Tibial artery (tissue), 4 donors: ENCODE data around the gene DHRSX.

Experiments
- DNase-seq, 2 donors: peaks; one replicate each; pipeline ENCODE4 v3.0.0-alpha.2; 2019
- H3K27ac ChIP-seq, 2 donors: fragments of 200-600 bp; sonication (generic) in 1 of 2; 1 replicate in 1 of 2; 2 replicates in 1 of 2; pipeline ENCODE4 v1.5.1; 2018 to 2019; ENCODE audit warnings: mild to moderate bottlenecking in 1 of 2
- H3K27me3 ChIP-seq, 2 donors: fragments of 200-600 bp; sonication (generic) in 1 of 2; one replicate each; pipeline versions ENCODE4 v1.5.1 to v1.6.0; 2016 to 2019
- H3K36me3 ChIP-seq, 3 donors: fragments of 200-600 bp; sonication (generic) in 2 of 3; one replicate each; pipeline ENCODE4 v1.5.1; 2016 to 2019; ENCODE audit warnings: mild to moderate bottlenecking in 2 of 3
- H3K4me1 ChIP-seq, 4 donors: fragments of 200-600 bp; sonication (generic) in 2 of 4; 1 replicate in 3 of 4; 2 replicates in 1 of 4; pipeline ENCODE4 v1.5.1; 2016 to 2019
- H3K4me3 ChIP-seq, 2 donors: fragments of 200-600 bp; sonication (generic) in 1 of 2; 1 replicate in 1 of 2; 2 replicates in 1 of 2; pipeline ENCODE4 v1.5.1; 2018 to 2019; ENCODE audit warnings: mild to moderate bottlenecking in 2 of 2
- H3K9me3 ChIP-seq, 3 donors: fragments of 200-600 bp; sonication (generic) in 1 of 3; one replicate each; pipeline ENCODE4 v1.5.1; 2016 to 2019
- intact Hi-C: fragments of 100-400 bp; cut with DNase I; formaldehyde crosslinking; loops from one replicate; pipeline ENCODE4 v1.15.0; 2023; ENCODE audit warnings: low total_unique reads
- TF ChIP-seq, protein P1 (sequence below), 2 experiments: fragments of 200-600 bp in 1 of 2; fragments of 450-650 bp in 1 of 2; IDR thresholded peaks; one replicate each; pipeline ENCODE4 v1.5.1; 2017 to 2019; ENCODE audit warnings: antibody characterized with exemption in 2 of 2, mild to moderate bottlenecking in 1 of 2, moderate library complexity in 1 of 2

The DHRSX gene

DNA sequence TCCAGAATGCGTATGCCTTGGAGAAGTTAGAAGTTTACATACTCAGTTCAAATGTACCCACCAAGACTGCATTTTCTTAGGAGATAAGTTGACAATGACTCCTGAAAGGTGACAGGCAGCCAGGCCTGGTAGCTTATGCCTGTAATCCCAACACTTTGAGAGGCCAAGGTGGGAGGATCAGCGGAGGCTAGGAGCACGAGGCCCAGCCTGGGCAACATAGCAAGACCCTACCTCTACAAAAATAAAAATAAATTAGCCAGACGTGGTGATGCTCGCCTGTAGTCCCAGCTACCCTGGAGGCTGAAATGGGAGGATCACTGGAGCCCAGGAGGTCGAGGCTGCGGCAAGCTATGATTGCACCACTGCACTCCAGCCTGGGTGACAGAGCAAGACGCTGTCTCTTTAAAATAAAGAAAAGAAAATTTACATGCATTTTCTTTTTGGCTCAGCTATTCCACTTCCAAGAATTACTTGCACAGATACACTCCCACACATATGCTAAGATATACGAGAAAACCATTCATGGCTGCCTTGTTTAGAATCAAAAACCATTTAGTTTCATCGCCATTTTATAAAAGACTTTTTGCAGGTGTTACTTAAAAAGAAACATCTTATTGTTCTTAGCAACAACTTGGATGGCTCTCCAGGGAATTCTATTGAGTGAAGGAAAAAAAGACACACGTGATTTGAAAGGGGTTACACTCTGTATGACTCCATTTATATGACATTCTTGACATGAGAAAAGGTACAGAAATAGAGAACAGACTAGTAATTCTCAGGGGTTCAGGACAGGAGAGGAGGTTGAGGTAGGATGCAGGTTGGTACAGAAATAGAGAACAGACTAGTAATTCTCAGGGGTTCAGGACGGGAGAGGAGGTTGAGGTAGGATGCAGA lies 66.3 kb downstream of the DHRSX start:
- no peaks in the 10 kb centered on the region for H3K27me3 ChIP-seq
- TF ChIP-seq, protein P1, sequence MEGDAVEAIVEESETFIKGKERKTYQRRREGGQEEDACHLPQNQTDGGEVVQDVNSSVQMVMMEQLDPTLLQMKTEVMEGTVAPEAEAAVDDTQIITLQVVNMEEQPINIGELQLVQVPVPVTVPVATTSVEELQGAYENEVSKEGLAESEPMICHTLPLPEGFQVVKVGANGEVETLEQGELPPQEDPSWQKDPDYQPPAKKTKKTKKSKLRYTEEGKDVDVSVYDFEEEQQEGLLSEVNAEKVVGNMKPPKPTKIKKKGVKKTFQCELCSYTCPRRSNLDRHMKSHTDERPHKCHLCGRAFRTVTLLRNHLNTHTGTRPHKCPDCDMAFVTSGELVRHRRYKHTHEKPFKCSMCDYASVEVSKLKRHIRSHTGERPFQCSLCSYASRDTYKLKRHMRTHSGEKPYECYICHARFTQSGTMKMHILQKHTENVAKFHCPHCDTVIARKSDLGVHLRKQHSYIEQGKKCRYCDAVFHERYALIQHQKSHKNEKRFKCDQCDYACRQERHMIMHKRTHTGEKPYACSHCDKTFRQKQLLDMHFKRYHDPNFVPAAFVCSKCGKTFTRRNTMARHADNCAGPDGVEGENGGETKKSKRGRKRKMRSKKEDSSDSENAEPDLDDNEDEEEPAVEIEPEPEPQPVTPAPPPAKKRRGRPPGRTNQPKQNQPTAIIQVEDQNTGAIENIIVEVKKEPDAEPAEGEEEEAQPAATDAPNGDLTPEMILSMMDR (IDR thresholded peaks at IDR 0.05), result no peak
- no peak for DNase-seq
- H3K27ac ChIP-seq, result no peak overlapping the region
- no peak overlapping the region for H3K4me3 ChIP-seq
- intact Hi-C loops, result no loop called here
- no peaks in the 10 kb centered on the region for H3K4me1 ChIP-seq
- no peaks in the 10 kb centered on the region for H3K9me3 ChIP-seq
- H3K36me3 ChIP-seq, result peaks cover 0 to 6% (median under 1%) of the 10 kb centered on the region in 3 donors

DNA sequence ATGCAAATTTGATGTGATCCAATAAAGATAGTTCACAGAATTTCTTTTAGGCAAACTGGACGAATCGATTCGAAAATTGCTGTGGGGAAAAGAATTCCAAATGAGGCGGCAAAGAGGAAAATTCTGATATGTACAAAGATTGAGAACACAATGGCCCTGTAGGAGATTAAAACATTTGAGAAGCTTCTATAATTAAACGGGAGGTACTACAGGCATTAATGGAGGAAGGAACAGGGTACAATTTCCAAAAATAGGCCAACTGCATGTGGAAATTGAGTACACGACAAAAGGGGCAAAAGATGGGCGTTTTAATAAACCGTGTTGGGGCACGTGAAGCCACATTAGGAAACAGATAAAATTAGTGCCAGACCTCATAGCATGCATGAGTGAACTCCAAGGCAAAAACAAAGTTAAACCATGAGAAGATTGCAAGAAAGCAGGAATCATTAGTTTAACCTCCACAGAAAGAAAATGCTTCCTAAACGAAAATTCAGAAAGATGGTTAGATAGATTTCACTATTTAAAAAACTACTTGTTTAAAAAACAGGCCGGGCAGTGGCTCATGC lies 68.4 kb downstream of the DHRSX start:
- Histone ChIP-seq H3K4me3 (no peak overlapping the region), H3K27ac (no peak overlapping the region), H3K9me3 (no peaks in the 10 kb centered on the region), H3K36me3 (peaks cover 0 to 6% (median 0%) of the 10 kb centered on the region in 3 donors), H3K27me3 (no peaks in the 10 kb centered on the region), H3K4me1 (no peaks in the 10 kb centered on the region)
- DNase-seq, result no peak
- TF ChIP-seq, protein P1 (IDR thresholded peaks at IDR 0.05), result no peak
- intact Hi-C loops, result no loop called here

DNA sequence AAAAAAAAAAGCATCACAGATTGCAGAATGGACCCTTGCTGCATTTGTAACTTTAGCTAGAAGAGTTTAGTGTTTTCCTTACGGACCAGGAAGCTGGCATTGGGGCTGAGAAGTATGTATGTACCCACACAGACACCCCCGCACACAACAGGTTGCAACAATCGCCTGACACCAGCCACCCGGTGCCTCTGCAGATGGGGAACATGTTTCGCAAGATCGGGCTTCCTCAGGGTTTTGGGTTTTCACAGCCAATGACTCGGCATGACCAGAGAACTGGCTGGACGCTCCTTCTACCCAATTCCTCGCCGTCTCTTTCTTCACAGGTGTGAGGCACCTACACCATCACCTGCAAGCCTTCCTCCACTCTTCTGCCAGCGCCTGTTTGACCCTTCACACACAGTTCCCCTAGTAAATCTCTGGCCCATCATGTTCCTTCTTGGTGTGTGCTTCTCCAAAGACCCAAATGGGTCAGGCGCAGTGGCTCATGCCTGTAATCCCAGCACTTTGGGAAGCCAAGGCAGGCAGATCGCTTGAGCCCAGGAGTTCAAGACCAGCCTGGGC lies 70.4 kb downstream of the DHRSX start:
- no peak overlapping the region for H3K4me3 ChIP-seq
- H3K9me3 ChIP-seq, result no peaks in the 10 kb centered on the region
- H3K27me3 ChIP-seq, result no peaks in the 10 kb centered on the region
- no peak overlapping the region for H3K27ac ChIP-seq
- no peak for DNase-seq
- TF ChIP-seq, protein P1 (IDR thresholded peaks at IDR 0.05), result no peak
- peaks cover 0 to 10% (median 6%) of the 10 kb centered on the region in 3 donors for H3K36me3 ChIP-seq
- no peaks in the 10 kb centered on the region for H3K4me1 ChIP-seq
- intact Hi-C loops, result no loop called here

DNA sequence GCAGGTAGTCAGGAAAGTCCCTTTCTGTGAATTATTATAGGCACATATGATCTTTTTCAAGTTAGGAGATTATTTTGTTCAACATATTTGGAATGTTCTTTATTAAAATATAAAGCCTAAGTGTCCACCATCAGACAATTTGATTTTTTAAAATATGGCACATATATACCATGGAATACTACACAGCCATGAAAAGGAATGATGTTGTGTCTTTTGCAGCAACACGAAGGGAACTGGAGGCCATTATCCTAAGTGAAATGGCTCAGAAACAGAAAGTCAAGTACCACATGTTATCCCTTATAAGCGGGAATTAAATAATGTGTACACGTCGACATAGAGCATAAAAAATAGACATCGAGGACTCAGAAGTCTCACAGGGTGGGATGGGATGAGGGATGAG lies 73.0 kb downstream of the DHRSX start:
- H3K4me1 ChIP-seq, result no peaks in the 10 kb centered on the region
- TF ChIP-seq, protein P1 (IDR thresholded peaks at IDR 0.05), result no peak
- H3K4me3 ChIP-seq, result no peak overlapping the region
- intact Hi-C loops, result no loop called here
- H3K36me3 ChIP-seq, result peaks cover 5 to 29% (median 23%) of the 10 kb centered on the region in 3 donors
- H3K27ac ChIP-seq, result no peak overlapping the region
- no peak for DNase-seq
- no peaks in the 10 kb centered on the region for H3K27me3 ChIP-seq
- H3K9me3 ChIP-seq, result no peaks in the 10 kb centered on the region

DNA sequence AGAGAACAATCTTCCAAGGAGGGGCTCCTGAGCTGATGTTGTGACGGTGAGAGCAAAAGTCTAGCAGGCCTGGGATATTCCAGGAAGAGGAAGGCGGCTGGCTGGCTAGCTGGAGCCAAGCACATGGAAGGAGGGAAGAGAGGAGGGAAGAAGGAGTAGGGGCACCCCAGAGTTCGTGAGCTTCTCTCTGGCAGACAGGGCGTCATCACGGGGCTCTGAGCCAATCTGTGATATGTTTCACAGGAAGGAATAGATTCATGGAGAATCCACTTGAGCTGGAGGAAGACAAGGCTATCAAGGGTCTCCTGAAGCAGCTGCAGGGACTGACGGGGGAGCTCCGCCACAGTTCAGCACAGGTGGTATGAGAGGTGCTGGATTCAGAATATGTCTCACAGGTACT lies 73.6 kb downstream of the DHRSX start:
- DNase-seq, result no peak
- no peaks in the 10 kb centered on the region for H3K4me1 ChIP-seq
- H3K4me3 ChIP-seq, result no peak overlapping the region
- H3K9me3 ChIP-seq, result no peaks in the 10 kb centered on the region
- peaks cover 5 to 31% (median 23%) of the 10 kb centered on the region in 3 donors for H3K36me3 ChIP-seq
- H3K27ac ChIP-seq, result no peak overlapping the region
- H3K27me3 ChIP-seq, result no peaks in the 10 kb centered on the region
- TF ChIP-seq, protein P1 (IDR thresholded peaks at IDR 0.05), result no peak
- intact Hi-C loops, result no loop called here
